Mononuclear cell (primary cell): ENCODE results near the gene PIP4K2C. TPM values are rescaled to one million over a fixed set of nuclear protein-coding genes. Genes with fewer than 3 reads are reported as not detected.

Source experiments
- H3K27me3 ChIP-seq: 2 replicates; pipeline ENCODE4 v1.6.0; 2011; ENCODE audit warnings: low read length, control low read depth; ENCODE audit not compliant: insufficient read depth
- H3K4me1 ChIP-seq: 2 replicates; pipeline ENCODE4 v1.5.1; 2011; ENCODE audit warnings: mild to moderate bottlenecking, low read length, control low read depth; ENCODE audit not compliant: insufficient read depth
- H3K4me3 ChIP-seq: 2 replicates; pipeline ENCODE4 v1.5.1; 2011; ENCODE audit warnings: mild to moderate bottlenecking, low read length, moderate library complexity
- H3K9me3 ChIP-seq: 2 replicates; pipeline ENCODE4 v1.5.1; 2011; ENCODE audit warnings: low read depth, mild to moderate bottlenecking, control low read depth, low read length
- total RNA-seq: library from RNA; depleted of rRNA; stranded (reverse); fragments of >200 nt; gene quantifications from one replicate; pipeline ENCODE4 v1.2.3, GENCODE V29; 2012

Gene PIP4K2C
- total RNA-seq, 1 donor: 26.0 TPM

DNA sequence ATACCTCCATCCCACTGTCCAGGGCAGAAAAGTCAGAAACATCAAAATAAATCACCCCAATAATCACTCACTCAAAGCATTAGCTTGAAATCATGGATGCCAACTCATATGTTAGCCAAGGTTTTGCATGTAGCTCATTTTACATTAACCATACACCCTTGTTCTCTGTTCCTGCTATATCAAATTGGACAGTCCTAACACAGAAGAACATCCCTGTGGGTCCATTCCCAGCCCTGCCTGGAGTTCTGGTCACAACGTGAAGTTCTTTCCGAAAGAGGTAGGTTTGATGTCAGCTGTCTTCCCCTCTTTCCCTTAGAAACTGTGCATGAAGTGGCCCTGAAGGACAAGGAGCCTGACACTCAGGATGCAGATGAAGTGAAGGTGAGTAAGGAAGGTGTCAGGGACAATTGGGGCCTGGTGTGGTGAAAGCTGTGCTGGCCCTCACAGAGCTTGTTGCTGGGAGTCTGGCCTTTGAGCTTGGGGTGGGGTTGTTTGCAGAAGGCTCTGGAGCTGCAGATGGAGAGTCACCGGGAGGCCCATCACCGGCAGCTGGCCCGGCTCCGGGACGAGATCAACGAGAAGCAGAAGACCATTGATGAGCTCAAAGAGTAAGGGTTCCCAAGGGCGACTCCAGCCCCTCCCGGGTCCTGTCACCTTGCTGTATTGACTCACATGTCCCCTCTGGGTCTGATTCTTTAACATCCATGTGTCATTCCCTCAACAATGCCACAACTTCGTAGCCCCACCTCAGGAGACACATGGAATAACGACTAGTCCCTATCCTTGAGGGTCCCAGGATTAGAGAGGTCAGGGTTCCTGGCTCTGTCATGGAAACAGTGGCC lies 15.0 kb upstream of the PIP4K2C start:
- no peaks in the 10 kb centered on the region for H3K27me3 ChIP-seq
- H3K4me3 ChIP-seq: no peak overlapping the region
- no peaks in the 10 kb centered on the region for H3K4me1 ChIP-seq
- no peaks in the 10 kb centered on the region for H3K9me3 ChIP-seq

DNA sequence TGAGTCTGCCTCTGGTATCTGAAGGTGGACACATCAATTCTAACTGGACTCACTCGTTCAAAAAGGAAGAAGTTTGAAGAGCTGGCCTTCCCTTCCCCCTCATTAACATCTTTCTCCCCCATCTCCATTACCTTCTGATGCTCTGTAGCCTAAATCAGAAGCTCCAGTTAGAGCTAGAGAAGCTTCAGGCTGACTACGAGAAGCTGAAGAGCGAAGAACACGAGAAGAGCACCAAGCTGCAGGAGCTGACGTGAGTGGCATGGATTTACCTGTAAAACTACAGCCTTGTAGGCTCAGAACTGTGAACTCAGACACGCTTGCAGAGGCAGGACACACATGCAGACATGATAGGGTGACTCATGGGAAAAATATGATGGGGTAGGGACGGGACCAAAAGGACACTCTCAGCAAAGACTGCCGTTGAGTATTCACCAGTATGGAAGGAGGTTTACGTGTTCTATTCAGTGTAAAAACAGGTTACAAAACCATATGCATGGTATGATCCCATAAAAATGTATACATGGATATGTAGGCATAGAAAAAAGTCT lies 14.3 kb upstream of the PIP4K2C start:
- Histone ChIP-seq H3K9me3 (no peaks in the 10 kb centered on the region), H3K4me3 (no peak overlapping the region), H3K27me3 (no peaks in the 10 kb centered on the region), H3K4me1 (no peaks in the 10 kb centered on the region)

DNA sequence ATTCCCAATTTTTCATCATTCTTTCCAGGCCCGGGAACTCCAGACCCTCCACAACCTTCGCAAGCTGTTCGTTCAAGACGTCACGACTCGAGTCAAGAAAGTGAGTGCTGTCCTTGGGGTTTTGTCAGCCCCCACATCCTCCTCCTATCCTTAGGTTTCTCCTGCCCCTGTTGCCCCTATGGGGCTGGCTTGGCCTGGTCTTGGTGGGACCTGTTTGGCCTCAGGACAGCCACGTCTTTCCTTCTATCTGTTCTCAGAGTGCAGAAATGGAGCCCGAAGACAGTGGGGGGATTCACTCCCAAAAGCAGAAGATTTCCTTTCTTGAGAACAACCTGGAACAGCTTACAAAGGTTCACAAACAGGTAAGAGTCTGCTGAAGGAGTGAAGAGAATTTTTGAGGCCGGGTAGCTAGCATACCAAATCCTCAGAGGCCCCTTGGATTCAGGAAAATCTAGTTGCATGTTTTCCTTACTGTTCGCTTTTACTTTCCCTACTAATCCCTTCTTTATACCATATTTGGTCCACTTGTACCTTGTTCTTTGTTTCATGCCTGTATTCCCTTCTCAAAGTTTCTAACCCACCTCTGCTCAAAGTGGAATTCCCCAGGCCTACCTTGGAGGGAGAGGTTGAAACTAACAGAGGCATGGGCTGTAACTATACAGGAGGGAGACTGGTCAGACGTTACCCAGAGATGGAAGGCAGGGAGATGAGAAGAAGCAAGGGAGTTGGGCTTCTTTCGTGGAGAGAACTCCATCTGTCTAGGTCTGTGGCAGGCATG lies 12.8 kb upstream of the PIP4K2C start:
- Histone ChIP-seq H3K4me3 (no peak overlapping the region), H3K27me3 (peaks cover 2% of the 10 kb centered on the region), H3K9me3 (no peaks in the 10 kb centered on the region), H3K4me1 (no peaks in the 10 kb centered on the region)

DNA sequence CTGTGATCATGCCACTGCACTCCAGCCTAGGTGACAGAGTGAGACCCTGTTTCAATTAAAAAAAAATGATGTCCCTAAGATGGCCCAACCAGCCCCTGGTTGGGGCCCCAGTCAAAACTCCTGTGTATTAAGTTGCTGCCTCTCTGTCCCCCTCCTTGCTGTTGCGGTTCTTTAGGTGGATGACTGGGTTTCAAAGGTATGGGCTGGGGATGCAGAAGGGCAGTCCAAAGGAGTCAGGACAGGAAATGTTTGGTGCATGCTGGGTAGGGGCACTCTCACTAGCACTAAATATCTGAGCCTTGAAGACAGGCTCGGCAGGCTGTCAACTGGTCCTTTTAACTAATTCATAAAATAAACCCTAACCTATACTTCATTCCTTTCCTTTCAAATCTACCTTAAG lies 12.0 kb upstream of the PIP4K2C start:
- peaks cover 2% of the 10 kb centered on the region for H3K4me1 ChIP-seq

GRCh38 chr12:57579677-57580465 lies 11.1 kb upstream of the PIP4K2C start:
- H3K9me3 ChIP-seq: no peaks in the 10 kb centered on the region
- peaks cover 2% of the 10 kb centered on the region for H3K27me3 ChIP-seq
- H3K4me3 ChIP-seq: no peak overlapping the region
- peaks cover 11% of the 10 kb centered on the region for H3K4me1 ChIP-seq

More for the DNA sequence above, 12.0 kb upstream of the PIP4K2C start:
- Histone ChIP-seq H3K4me3 (no peak overlapping the region), H3K27me3 (peaks cover 2% of the 10 kb centered on the region), H3K9me3 (no peaks in the 10 kb centered on the region)

- no peaks in the 10 kb centered on the region for H3K9me3 ChIP-seq
- H3K27me3 ChIP-seq: peaks cover 2% of the 10 kb centered on the region
- no peak overlapping the region for H3K4me3 ChIP-seq
- peaks cover 12% of the 10 kb centered on the region for H3K4me1 ChIP-seq
Measured at GRCh38 chr12:57580466-57580795, 10.6 kb upstream of the PIP4K2C start.

DNA sequence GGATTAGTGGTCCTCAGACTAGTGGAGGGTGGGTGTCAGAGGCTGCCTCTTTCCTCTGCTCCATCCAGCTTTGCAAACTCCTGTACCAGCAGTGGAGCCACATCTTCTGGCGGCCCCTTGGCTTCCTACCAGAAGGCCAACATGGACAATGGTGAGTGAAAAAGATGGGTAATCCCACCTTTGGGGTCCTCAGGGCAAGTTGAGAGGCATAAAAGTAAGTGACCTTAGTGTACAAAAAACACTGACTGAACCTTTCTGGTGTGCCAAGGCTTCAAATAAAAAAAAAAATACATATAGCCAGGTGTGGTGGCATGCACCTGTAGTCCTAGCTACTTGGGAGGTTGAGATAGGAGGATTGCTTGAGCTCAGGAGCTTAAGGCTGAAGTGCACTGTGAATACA lies 9.2 kb upstream of the PIP4K2C start:
- no peak overlapping the region for H3K4me3 ChIP-seq
- H3K4me1 ChIP-seq: peaks cover 12% of the 10 kb centered on the region
- peaks cover 4% of the 10 kb centered on the region for H3K27me3 ChIP-seq
- H3K9me3 ChIP-seq: no peaks in the 10 kb centered on the region

- no peaks in the 10 kb centered on the region for H3K9me3 ChIP-seq
- H3K4me3 ChIP-seq: no peak overlapping the region
- peaks cover 8% of the 10 kb centered on the region for H3K27me3 ChIP-seq
- H3K4me1 ChIP-seq: peaks cover 12% of the 10 kb centered on the region
Measured at GRCh38 chr12:57582440-57582839, 8.6 kb upstream of the PIP4K2C start.

DNA sequence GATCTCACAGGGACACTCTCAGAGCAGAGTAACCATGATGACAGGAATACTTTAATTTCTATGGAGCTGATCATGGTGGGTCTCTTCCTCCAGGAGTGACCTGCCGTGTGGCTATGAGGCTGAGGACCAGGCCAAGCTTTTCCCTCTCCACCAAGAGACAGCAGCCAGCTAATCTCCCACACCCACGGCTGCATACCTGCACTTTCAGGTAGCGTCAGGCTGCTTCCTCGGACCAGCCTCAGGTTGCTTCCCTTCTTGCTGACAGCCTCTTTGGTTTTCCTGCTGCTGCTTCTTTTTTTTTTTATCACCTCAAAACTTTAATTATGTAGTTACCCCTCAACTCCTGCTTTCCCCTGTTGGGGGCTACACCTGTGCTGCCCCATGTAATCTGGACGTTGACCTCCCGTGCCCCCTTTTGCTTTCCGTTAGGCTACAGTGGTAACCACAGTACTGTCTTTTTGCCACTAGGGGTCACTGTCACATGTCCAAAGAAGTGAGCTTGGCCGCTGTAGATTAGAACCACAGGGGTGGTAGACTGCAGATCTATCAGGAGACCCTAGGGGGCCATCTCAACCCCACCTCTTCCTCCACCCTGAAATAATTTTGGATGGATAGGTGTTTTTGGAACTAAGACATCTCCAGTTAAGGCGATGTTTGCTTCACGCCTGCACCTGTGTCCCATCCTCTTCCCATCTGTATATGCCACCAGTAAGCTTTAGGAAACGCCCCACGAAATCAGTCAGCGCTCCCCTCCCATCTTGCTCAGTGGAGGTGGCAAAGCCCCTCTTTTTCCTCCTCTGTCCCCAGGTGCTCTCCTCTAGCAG lies 7.8 kb upstream of the PIP4K2C start:
- Histone ChIP-seq H3K9me3 (no peaks in the 10 kb centered on the region), H3K27me3 (peaks cover 14% of the 10 kb centered on the region), H3K4me3 (no peak overlapping the region), H3K4me1 (peaks cover 12% of the 10 kb centered on the region)

- H3K27me3 ChIP-seq: peaks cover 15% of the 10 kb centered on the region
Measured at GRCh38 chr12:57584050-57584449, 6.9 kb upstream of the PIP4K2C start.

GRCh38 chr12:57584690-57585089 lies 6.3 kb upstream of the PIP4K2C start:
- peaks cover 12% of the 10 kb centered on the region for H3K4me1 ChIP-seq
- H3K4me3 ChIP-seq: no peak overlapping the region
- H3K27me3 ChIP-seq: peaks cover 15% of the 10 kb centered on the region
- no peaks in the 10 kb centered on the region for H3K9me3 ChIP-seq

More at GRCh38 chr12:57584050-57584449, 6.9 kb upstream of the PIP4K2C start:
- H3K4me3 ChIP-seq: no peak overlapping the region
- no peaks in the 10 kb centered on the region for H3K9me3 ChIP-seq
- H3K4me1 ChIP-seq: peaks cover 12% of the 10 kb centered on the region

GRCh38 chr12:57585156-57585555 lies 5.8 kb upstream of the PIP4K2C start:
- Histone ChIP-seq H3K27me3 (peaks cover 15% of the 10 kb centered on the region), H3K4me3 (no peak overlapping the region), H3K9me3 (no peaks in the 10 kb centered on the region), H3K4me1 (peaks cover 13% of the 10 kb centered on the region)

DNA sequence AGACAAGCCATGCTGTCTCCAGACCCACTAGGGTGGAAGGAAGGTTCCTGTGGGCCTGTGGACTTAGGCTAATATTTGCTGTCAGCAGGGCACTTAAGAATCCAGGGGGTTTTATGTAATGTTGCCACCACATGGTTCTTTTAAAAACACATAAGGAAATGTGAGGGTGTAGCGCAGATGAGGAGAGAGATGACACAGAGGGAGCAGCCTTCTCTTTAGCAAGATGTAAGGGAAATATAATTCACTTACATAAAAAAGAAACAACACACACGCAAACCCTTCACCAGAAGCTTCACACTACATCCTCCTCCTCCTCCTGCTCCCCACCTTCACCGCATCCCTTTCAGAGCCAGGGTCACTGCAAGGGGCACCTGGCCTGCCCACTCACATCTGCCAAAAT lies 4.9 kb upstream of the PIP4K2C start:
- peaks cover 15% of the 10 kb centered on the region for H3K27me3 ChIP-seq
- no peaks in the 10 kb centered on the region for H3K9me3 ChIP-seq
- no peak overlapping the region for H3K4me3 ChIP-seq
- H3K4me1 ChIP-seq: peaks cover 20% of the 10 kb centered on the region

DNA sequence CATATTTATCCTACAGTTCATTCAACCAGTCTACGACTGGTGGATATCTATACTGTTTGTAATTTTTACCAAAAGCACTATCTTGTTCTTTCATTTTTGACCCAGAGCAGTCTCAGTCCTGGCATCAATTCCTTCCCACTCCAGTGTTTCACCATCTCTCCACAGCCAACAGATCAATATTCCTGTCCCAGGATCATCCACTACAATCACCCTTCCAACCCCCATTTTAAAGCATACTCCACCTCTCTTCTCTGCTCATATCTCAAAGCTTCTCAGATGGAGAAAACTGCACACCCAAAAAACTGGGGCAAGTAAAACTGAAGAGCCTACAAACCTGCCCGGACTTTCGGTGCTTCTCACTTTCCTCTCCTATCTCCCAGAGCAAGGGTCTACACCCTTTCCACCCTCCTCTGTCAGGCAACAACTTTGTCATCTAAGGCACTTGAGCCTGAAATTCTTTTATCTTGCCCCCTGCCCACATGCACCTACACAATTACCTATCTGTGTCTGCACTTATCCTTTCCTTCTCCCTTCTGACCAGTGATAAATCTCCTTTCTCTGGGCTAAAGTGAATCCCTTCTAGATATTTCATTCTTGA lies 4.1 kb upstream of the PIP4K2C start:
- H3K9me3 ChIP-seq: no peaks in the 10 kb centered on the region
- H3K4me1 ChIP-seq: peaks cover 26% of the 10 kb centered on the region
- no peak overlapping the region for H3K4me3 ChIP-seq
- H3K27me3 ChIP-seq: peaks cover 15% of the 10 kb centered on the region
